HL-60 (cell line): ENCODE measurements around the gene ARRDC5.
"Not testable (repeated sequence)": the region's sequence is repeated elsewhere in the genome, so short reads cannot be mapped to it uniquely, and the experiment has no call there.

Experiments
- DNase-seq, 2 experiments: peaks; one replicate each; pipeline ENCODE4 v3.0.0-alpha.2; 2010 to 2020; ENCODE audit warnings: low read depth in 1 of 2, low spot score in 1 of 2
- H3K27ac ChIP-seq: fragments of 250-450 bp; sonication (Bioruptor Pico); replicated peaks from 2 replicates; pipeline ENCODE4 v1.5.1; 2020; ENCODE audit warnings: mild to moderate bottlenecking, moderate library complexity
- H3K27me3 ChIP-seq: fragments of 250-450 bp; sonication (Bioruptor Pico); 2 replicates; pipeline ENCODE4 v1.5.1; 2021; ENCODE audit warnings: mild to moderate bottlenecking, moderate library complexity; ENCODE audit not compliant: insufficient read depth, poor library complexity, severe bottlenecking
- H3K4me3 ChIP-seq: replicated peaks from 2 replicates; pipeline ENCODE4 v1.5.1; 2011; ENCODE audit warnings: mild to moderate bottlenecking, control low read depth, low read length; ENCODE audit not compliant: insufficient read depth
- GABPA ChIP-seq: IDR thresholded peaks from 2 replicates; pipeline ENCODE4 v1.6.1; 2012; ENCODE audit warnings: low read depth
- POLR2AphosphoS5 ChIP-seq: IDR thresholded peaks from 2 replicates; pipeline ENCODE4 v1.6.1; 2012; ENCODE audit warnings: low read depth
- REST ChIP-seq: IDR thresholded peaks from 2 replicates; pipeline ENCODE4 v1.6.1; 2012; ENCODE audit warnings: low read depth; ENCODE audit not compliant: insufficient replicate concordance
- SPI1 ChIP-seq: IDR thresholded peaks from 2 replicates; pipeline ENCODE4 v1.6.1; 2012; ENCODE audit warnings: low read depth, mild to moderate bottlenecking, borderline replicate concordance
- TF ChIP-seq, protein P1 (sequence below): IDR thresholded peaks from one replicate; pipeline ENCODE4 v1.5.1; 2011; ENCODE audit warnings: low read length, control low read depth, inconsistent platforms; ENCODE audit not compliant: insufficient read depth

Gene ARRDC5

DNA sequence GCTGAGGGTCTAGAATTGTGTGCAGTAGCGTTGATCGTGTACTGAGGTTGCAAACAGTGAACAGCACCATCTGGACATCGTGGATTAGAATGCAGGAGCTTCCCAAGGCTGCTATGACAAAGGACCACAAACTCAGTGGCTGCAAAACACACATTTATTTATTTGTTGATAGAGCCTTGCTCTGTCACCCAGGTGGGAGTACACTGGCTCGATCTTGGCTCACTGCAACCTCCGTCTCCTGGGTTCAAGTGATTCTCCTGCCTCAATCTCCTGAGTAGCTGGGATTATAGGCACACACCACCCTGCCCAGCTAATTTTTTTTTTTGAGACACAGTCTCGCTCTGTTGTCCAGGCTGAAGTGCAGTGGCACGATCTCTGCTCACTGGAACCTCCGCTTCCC is 4.3 kb upstream of the ARRDC5 start:
- no peaks in the 10 kb centered on the region for H3K27me3 ChIP-seq
- no peak for DNase-seq
- no peak overlapping the region for H3K27ac ChIP-seq
- no peak for TF ChIP-seq SPI1
- TF ChIP-seq GABPA: no peak
- TF ChIP-seq POLR2AphosphoS5: no peak
- TF ChIP-seq REST: no peak
- H3K4me3 ChIP-seq: no peak overlapping the region

GRCh38 chr19:4904481-4904880 is 1.8 kb upstream of the ARRDC5 start:
- H3K4me3 ChIP-seq: no peak overlapping the region
- no peak overlapping the region for H3K27ac ChIP-seq
- H3K27me3 ChIP-seq: no peaks in the 10 kb centered on the region
- DNase-seq: no peak
- TF ChIP-seq REST: no peak
- TF ChIP-seq POLR2AphosphoS5: no peak

DNA sequence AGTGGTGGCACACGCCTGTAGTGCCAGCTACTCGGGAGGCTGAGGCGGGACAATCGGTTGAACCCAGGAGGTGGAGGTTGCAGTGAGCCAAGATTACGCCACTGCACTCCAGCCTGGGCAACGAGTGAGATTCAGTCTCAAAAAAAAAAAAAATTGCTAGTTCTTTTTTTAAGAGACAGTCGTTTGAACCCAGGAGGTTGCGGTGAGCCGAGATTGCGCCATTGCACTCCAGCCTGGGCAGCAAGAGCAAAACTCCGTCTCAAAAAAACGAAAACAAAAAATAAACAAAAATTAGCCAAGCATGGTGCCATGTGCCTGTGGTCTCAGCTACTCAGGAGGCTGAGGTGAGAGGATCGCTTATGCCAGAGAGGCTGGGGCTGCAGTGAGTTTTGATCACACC is 1.8 kb downstream of the ARRDC5 start:
- H3K27ac ChIP-seq: peak overlapping the region; percentile 77
- DNase-seq: peak; percentile 88 to 95
- H3K27me3 ChIP-seq, H3K4me3 ChIP-seq: not testable (repeated sequence)

DNA sequence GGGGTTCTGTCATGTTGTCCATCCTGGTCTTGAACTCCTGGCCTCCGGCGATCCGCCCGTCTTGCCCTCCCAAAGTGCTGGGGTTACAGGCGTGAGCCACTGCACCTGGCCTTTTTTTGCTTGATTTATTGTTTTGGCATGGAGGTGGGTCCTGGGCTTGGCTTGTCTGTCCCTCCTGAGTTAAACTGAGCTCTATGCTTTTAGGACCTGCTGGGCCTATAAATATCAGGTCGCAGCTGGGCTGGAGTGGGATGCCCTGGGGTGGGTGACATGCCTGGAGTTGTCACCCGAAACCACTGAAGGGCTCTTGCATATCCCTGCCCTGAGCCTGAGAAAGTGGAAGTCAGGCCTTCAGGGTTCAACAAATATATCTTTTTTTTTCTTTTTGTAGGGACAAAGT is 5.5 kb downstream of the ARRDC5 start:
- Histone ChIP-seq H3K27me3 (no peaks in the 10 kb centered on the region), H3K27ac (peak overlapping the region; percentile 33), H3K4me3 (no peak overlapping the region)
- no peak for DNase-seq
- no peak for TF ChIP-seq REST
- TF ChIP-seq POLR2AphosphoS5: no peak
- TF ChIP-seq, protein P1, sequence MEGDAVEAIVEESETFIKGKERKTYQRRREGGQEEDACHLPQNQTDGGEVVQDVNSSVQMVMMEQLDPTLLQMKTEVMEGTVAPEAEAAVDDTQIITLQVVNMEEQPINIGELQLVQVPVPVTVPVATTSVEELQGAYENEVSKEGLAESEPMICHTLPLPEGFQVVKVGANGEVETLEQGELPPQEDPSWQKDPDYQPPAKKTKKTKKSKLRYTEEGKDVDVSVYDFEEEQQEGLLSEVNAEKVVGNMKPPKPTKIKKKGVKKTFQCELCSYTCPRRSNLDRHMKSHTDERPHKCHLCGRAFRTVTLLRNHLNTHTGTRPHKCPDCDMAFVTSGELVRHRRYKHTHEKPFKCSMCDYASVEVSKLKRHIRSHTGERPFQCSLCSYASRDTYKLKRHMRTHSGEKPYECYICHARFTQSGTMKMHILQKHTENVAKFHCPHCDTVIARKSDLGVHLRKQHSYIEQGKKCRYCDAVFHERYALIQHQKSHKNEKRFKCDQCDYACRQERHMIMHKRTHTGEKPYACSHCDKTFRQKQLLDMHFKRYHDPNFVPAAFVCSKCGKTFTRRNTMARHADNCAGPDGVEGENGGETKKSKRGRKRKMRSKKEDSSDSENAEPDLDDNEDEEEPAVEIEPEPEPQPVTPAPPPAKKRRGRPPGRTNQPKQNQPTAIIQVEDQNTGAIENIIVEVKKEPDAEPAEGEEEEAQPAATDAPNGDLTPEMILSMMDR: no peak

DNA sequence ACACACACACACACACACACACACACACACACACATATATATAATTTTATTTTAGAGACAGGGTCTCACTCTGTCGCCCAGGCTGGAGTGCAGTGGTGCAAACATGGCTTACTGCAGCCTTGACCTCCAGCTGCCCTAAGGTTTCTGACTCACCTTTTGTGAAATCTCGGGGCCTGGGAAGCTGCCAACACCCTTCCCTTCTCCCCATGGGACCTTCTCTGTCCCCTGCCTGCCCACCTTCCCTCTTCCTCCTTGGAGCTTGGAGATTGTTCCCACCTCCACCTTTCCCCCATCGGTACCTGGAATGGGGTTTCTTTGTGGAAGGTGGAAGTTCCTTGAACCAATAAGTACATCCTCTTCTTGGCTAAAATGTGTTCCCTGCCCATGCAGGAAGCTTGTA is 6.3 kb downstream of the ARRDC5 start:
- DNase-seq: peak in 1 of 2 experiments; percentile 68
- Histone ChIP-seq H3K27ac (peak overlapping the region; percentile 33), H3K4me3 (no peak overlapping the region), H3K27me3 (no peaks in the 10 kb centered on the region)
- TF ChIP-seq SPI1 (no peak), POLR2AphosphoS5 (no peak)
- TF ChIP-seq, protein P1: no peak

DNA sequence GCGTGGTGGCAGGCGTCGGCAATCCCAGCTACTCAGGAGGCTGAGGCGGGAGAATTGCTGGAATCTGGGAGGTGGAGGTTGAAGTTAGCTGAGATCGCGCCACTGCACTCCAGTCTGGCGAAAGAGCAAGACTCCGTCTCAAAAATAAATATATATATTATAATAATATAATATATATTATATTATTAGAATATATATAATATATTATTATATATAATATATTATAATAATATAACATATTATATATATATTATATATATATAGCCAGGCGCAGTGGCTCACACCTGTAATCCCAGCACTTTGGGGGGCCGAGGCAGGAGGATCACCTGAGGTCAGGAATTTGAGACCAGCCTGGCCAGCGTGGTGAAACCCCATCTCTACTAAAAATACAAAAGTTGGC is 9.7 kb downstream of the ARRDC5 start:
- not testable (repeated sequence) for H3K27ac ChIP-seq, H3K27me3 ChIP-seq, DNase-seq, H3K4me3 ChIP-seq
